IMR-90 (cell line): ENCODE data around the gene TBXAS1. TPM values are rescaled to one million over a fixed set of nuclear protein-coding genes. Genes with fewer than 3 reads are reported as not detected.

Experiments used
- ATAC-seq: fragments of 200-7000 bp; cut with Tn5 transposase; 2 replicates; pipeline ENCODE4 v1.9.1; 2020; ENCODE audit warnings: low read depth, mild to moderate bottlenecking, moderate library complexity
- BruUV-seq: library from RNA; stranded (reverse); fragments of 400-500 nt; replicated peaks from 2 replicates; lab custom pipeline; 2021; lab: Mats Ljungman, UMichigan
- CTCF ChIA-PET: fragments of 300-600 bp; formaldehyde crosslinking; extraction: SDS; loops from one replicate; lab custom pipeline; 2021; ENCODE audit warnings: antibody characterized with exemption; lab: Yijun Ruan, JAX
- POLR2A ChIA-PET: fragments of 300-600 bp; sonication (Branson Sonifier 250); formaldehyde crosslinking; loops from one replicate; lab custom pipeline; 2022; ENCODE audit warnings: antibody characterized with exemption; ENCODE audit not compliant: unreplicated experiment; lab: Charles Lee
- DNase-seq: peaks from one replicate; pipeline ENCODE4 v3.0.0; 2013
- H2AFZ ChIP-seq: replicated peaks from 2 replicates; pipeline ENCODE3; 2013; ENCODE audit warnings: low read length, mild to moderate bottlenecking; ENCODE audit not compliant: poor library complexity
- H2AK5ac ChIP-seq: 2 replicates; pipeline ENCODE4 v1.6.1; 2013; ENCODE audit warnings: low read depth, low read length, inconsistent platforms
- H2AK9ac ChIP-seq: replicated peaks from 2 replicates; pipeline ENCODE3; 2013; ENCODE audit warnings: mild to moderate bottlenecking, low read depth, low read length, moderate library complexity; ENCODE audit not compliant: poor library complexity
- H2BK120ac ChIP-seq: 2 replicates; pipeline ENCODE4 v1.6.1; 2013; ENCODE audit warnings: low read depth, low read length, inconsistent platforms
- H2BK15ac ChIP-seq: 3 replicates; pipeline ENCODE4 v1.6.1; 2013; ENCODE audit warnings: low read depth, low read length, inconsistent platforms
- H2BK20ac ChIP-seq: 2 replicates; pipeline ENCODE4 v1.6.1; 2013; ENCODE audit warnings: low read depth, mild to moderate bottlenecking, inconsistent platforms, low read length, moderate library complexity
- H2BK5ac ChIP-seq: 2 replicates; pipeline ENCODE4 v1.6.1; 2013; ENCODE audit warnings: mild to moderate bottlenecking, low read depth, low read length, inconsistent platforms; ENCODE audit not compliant: poor library complexity, severe bottlenecking
- H3K14ac ChIP-seq: replicated peaks from 2 replicates; pipeline ENCODE4 v1.6.1; 2013; ENCODE audit warnings: low read depth, low read length, inconsistent platforms
- H3K18ac ChIP-seq: 2 replicates; pipeline ENCODE4 v1.6.1; 2013; ENCODE audit warnings: low read depth, low read length, control low read depth
- H3K23ac ChIP-seq: 2 replicates; pipeline ENCODE4 v1.6.1; 2013; ENCODE audit warnings: low read depth, low read length, inconsistent platforms
- H3K27ac ChIP-seq: 2 replicates; pipeline ENCODE4 v1.5.1; 2013; ENCODE audit warnings: mild to moderate bottlenecking, control low read depth, low read length; ENCODE audit not compliant: insufficient read depth
- H3K27me3 ChIP-seq: 2 replicates; pipeline ENCODE4 v1.6.1; 2013; ENCODE audit warnings: low read length; ENCODE audit not compliant: control insufficient read depth, insufficient read depth
- H3K36me3 ChIP-seq: 2 replicates; pipeline ENCODE4 v1.6.1; 2013; ENCODE audit warnings: low read length, mixed read lengths; ENCODE audit not compliant: control insufficient read depth, insufficient read depth
- H3K4ac ChIP-seq: 2 replicates; pipeline ENCODE4 v1.6.1; 2013; ENCODE audit warnings: low read depth, low read length, inconsistent platforms
- H3K4me1 ChIP-seq: 2 replicates; pipeline ENCODE4 v1.6.1; 2013; ENCODE audit warnings: low read length, mixed read lengths; ENCODE audit not compliant: control insufficient read depth, insufficient read depth
- H3K4me2 ChIP-seq: 2 replicates; pipeline ENCODE4 v1.6.1; 2013; ENCODE audit warnings: low read depth, mild to moderate bottlenecking, control low read depth, low read length, moderate library complexity
- H3K4me3 ChIP-seq: 2 replicates; pipeline ENCODE4 v1.5.1; 2013; ENCODE audit warnings: low read depth, mild to moderate bottlenecking, control low read depth, low read length, moderate library complexity; ENCODE audit not compliant: insufficient read depth
- H3K56ac ChIP-seq: 2 replicates; pipeline ENCODE4 v1.6.1; 2013; ENCODE audit warnings: low read length, inconsistent platforms; ENCODE audit not compliant: insufficient read depth; ENCODE audit errors: extremely low read depth
- H3K79me1 ChIP-seq, 2 experiments: 2 replicates each; pipeline ENCODE4 v1.6.1; 2013; ENCODE audit warnings: low read length in 2 of 2, inconsistent platforms in 1 of 2, low read depth in 1 of 2
- H3K9ac ChIP-seq: 2 replicates; pipeline ENCODE4 v1.6.1; 2013; ENCODE audit warnings: low read depth, low read length, control low read depth
- H3K9me1 ChIP-seq: 2 replicates; pipeline ENCODE4 v1.6.1; 2013; ENCODE audit warnings: low read length, inconsistent platforms; ENCODE audit not compliant: insufficient read depth
- H3K9me3 ChIP-seq: 2 replicates; pipeline ENCODE4 v1.6.1; 2013; ENCODE audit warnings: low read length; ENCODE audit not compliant: control insufficient read depth, insufficient read depth
- H4K20me1 ChIP-seq: 2 replicates; pipeline ENCODE4 v1.6.1; 2013; ENCODE audit warnings: low read length, inconsistent platforms; ENCODE audit not compliant: insufficient read depth
- H4K5ac ChIP-seq: 2 replicates; pipeline ENCODE4 v1.6.1; 2013; ENCODE audit warnings: mild to moderate bottlenecking, low read depth, low read length, control low read depth
- H4K8ac ChIP-seq, 2 experiments: 2 replicates each; pipeline ENCODE4 v1.6.1; 2013; ENCODE audit warnings: low read depth in 2 of 2, low read length in 2 of 2, control low read depth in 1 of 2, inconsistent platforms in 1 of 2
- H4K91ac ChIP-seq: 2 replicates; pipeline ENCODE4 v1.6.1; 2013; ENCODE audit warnings: low read depth, low read length, inconsistent platforms; ENCODE audit not compliant: insufficient read depth
- SMC3 ChIP-seq: fragments of 150-350 bp; IDR thresholded peaks from 2 replicates; pipeline ENCODE4 v1.6.1; 2016; ENCODE audit warnings: low read depth, mild to moderate bottlenecking, antibody characterized with exemption, low read length, moderate library complexity
- WGBS, 2 experiments: methylation state at CpG; one replicate each; pipeline versions ENCODE4 v1.1.5 to v1.1.7; 2013; ENCODE audit warnings: missing lambda C conversion rate in 2 of 2; ENCODE audit not compliant: insufficient read length in 1 of 2; ENCODE audit errors: extremely low coverage in 2 of 2; 5-methylcytosine and 5-hydroxymethylcytosine counted together
- dilution Hi-C: fragments of 300-500 bp; cut with HindIII; formaldehyde crosslinking; loops from one replicate; pipeline ENCODE4 v1.14.3; 2018; ENCODE audit warnings: low sequenced_read_pairs; ENCODE audit not compliant: unreplicated experiment
- in situ Hi-C: fragments of 300-500 bp; cut with MboI; formaldehyde crosslinking; loops from 3 replicates; pipeline ENCODE4 v1.14.3; 2019; ENCODE audit warnings: low sequenced_read_pairs, inconsistent platforms, mixed read lengths
- intact Hi-C: fragments of 100-400 bp; cut with micrococcal nuclease; formaldehyde crosslinking; loops from 2 replicates; pipeline ENCODE4 v1.10.0; 2022
- polyA plus RNA-seq, 3 experiments: library from polyadenylated mRNA; depleted of rRNA; stranded (reverse); fragments of >200 nt; gene quantifications; 2 replicates each; pipeline ENCODE4 v1.2.3, GENCODE V29; 2012; ENCODE audit warnings: low replicate concordance in 1 of 3
- total RNA-seq: library from RNA; depleted of rRNA; stranded (reverse); fragments of >200 nt; gene quantifications from 2 replicates; pipeline ENCODE4 v1.2.3, GENCODE V29; 2012
- TF ChIP-seq, protein P1 (sequence below): fragments of 150-350 bp; IDR thresholded peaks from 2 replicates; pipeline ENCODE4 v1.6.1; 2016; ENCODE audit warnings: low read depth, mild to moderate bottlenecking, low read length, moderate library complexity, borderline replicate concordance

The TBXAS1 gene
- total and polyA plus RNA-seq, 2 of the 4 experiments (the other 2 are of a cell fraction) = 5.9 to 10.8 TPM

- Histone ChIP-seq H3K9ac (no peak overlapping the region), H4K20me1 (no peaks in the 10 kb centered on the region), H2BK15ac (no peak overlapping the region), H2BK20ac (no peak overlapping the region), H3K9me1 (no peaks in the 10 kb centered on the region), H4K8ac (no peak overlapping the region), H4K5ac (no peak overlapping the region), H2BK5ac (no peak overlapping the region), H2AK5ac (no peak overlapping the region), H2AK9ac (no peak overlapping the region), H3K56ac (no peak overlapping the region), H3K4me2 (no peak overlapping the region), H3K4ac (no peak overlapping the region), H3K27me3 (no peaks in the 10 kb centered on the region), H3K27ac (no peak overlapping the region), H4K91ac (no peak overlapping the region), H3K9me3 (peaks cover 2% of the 10 kb centered on the region; the same call in 1 of the 2 replicates), H3K36me3 (peaks cover 7% of the 10 kb centered on the region), H3K79me1 (0 out of 4 replicates have a peak, but pooled peaks cover 0 to 7% of the 10 kb centered on the region in 2 experiments), H3K23ac (no peak overlapping the region), H2BK120ac (no peak overlapping the region), H2AFZ (no peak overlapping the region), H3K4me3 (no peak overlapping the region), H3K14ac (no peak overlapping the region), H3K18ac (0 out of 2 replicates have a peak overlapping the region, but pooled peaks have one; percentile 8), H3K4me1 (peaks cover 8% of the 10 kb centered on the region)
- ChIA-PET CTCF (interaction anchor here (0.6 kb wide), 1 partner anchor 180 kb away, joined by 4 read pairs; no protein-coding TSS in a partner anchor), POLR2A (no interaction called here)
- in situ Hi-C loops = no loop called here
- 100% methylated on average over 2 of the region's 4 CpGs; no CpG with 5 or more reads in 1 of the 2 experiments for WGBS, 2 experiments
- no TSS peak for BruUV-seq
- ATAC-seq = no peak
- TF ChIP-seq SMC3 = no peak
- TF ChIP-seq, protein P1, sequence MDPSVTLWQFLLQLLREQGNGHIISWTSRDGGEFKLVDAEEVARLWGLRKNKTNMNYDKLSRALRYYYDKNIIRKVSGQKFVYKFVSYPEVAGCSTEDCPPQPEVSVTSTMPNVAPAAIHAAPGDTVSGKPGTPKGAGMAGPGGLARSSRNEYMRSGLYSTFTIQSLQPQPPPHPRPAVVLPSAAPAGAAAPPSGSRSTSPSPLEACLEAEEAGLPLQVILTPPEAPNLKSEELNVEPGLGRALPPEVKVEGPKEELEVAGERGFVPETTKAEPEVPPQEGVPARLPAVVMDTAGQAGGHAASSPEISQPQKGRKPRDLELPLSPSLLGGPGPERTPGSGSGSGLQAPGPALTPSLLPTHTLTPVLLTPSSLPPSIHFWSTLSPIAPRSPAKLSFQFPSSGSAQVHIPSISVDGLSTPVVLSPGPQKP = no peak
- dilution Hi-C loops = no loop called here
- intact Hi-C loops = no loop called here
- DNase-seq = no peak
Observed at GRCh38 chr7:139798892-139799291, 30.2 kb upstream of the TBXAS1 start.
